Glutamatergic neuron (in vitro differentiated cells): ENCODE data around the gene SLC12A8. TPM values are rescaled to one million over a fixed set of nuclear protein-coding genes. Genes with fewer than 3 reads are reported as not detected.

Experiments used
- DNase-seq: peaks from one replicate; pipeline ENCODE4 v3.0.0; 2022
- H3K27ac Mint-ChIP-seq: one replicate; pipeline ENCODE4 v1.8.0; 2020; ENCODE audit warnings: mild to moderate bottlenecking, mixed read lengths, inconsistent platforms; ENCODE audit not compliant: unreplicated experiment
- H3K27me3 Mint-ChIP-seq: one replicate; pipeline ENCODE4 v1.8.0; 2020; ENCODE audit warnings: mild to moderate bottlenecking, moderate library complexity, mixed read lengths, inconsistent platforms; ENCODE audit not compliant: unreplicated experiment
- H3K36me3 Mint-ChIP-seq: one replicate; pipeline ENCODE4 v1.8.0; 2020; ENCODE audit warnings: mild to moderate bottlenecking, mixed read lengths, inconsistent platforms; ENCODE audit not compliant: unreplicated experiment
- H3K4me1 Mint-ChIP-seq: one replicate; pipeline ENCODE4 v1.8.0; 2020; ENCODE audit warnings: mild to moderate bottlenecking, low read depth, mixed read lengths, inconsistent platforms; ENCODE audit not compliant: unreplicated experiment
- H3K4me3 Mint-ChIP-seq: one replicate; pipeline ENCODE4 v1.8.0; 2020; ENCODE audit warnings: mild to moderate bottlenecking, mixed read lengths, inconsistent platforms; ENCODE audit not compliant: unreplicated experiment
- H3K9me3 Mint-ChIP-seq: one replicate; pipeline ENCODE4 v1.8.0; 2020; ENCODE audit warnings: mild to moderate bottlenecking, moderate library complexity, mixed read lengths, inconsistent platforms; ENCODE audit not compliant: unreplicated experiment
- CTCF ChIP-seq: fragments of 200-600 bp; sonication (generic); IDR thresholded peaks from one replicate; pipeline ENCODE4 v1.5.0; 2021; ENCODE audit not compliant: partially characterized antibody, unreplicated experiment
- total RNA-seq: library from RNA; stranded (reverse); fragmentation: NEBNext Ultra II Directional; extraction: Animal tissue kit (Norgen Biotek cat#: 25700); gene quantifications from one replicate; pipeline ENCODE4 v1.2.1, GENCODE V29; 2021; ENCODE audit not compliant: unreplicated experiment

SLC12A8 gene
- total RNA-seq, 1 donor from 2014 or later: 2.4 TPM

GRCh38 chr3:125257536-125257935 is 45.0 kb upstream of the SLC12A8 start:
- H3K4me3 Mint-ChIP-seq: no peak overlapping the region
- peaks cover 8% of the 10 kb centered on the region for H3K36me3 Mint-ChIP-seq
- peaks cover 5% of the 10 kb centered on the region for H3K9me3 Mint-ChIP-seq
- no peak overlapping the region for H3K27ac Mint-ChIP-seq
- no peak for TF ChIP-seq CTCF
- H3K27me3 Mint-ChIP-seq: no peaks in the 10 kb centered on the region
- DNase-seq: no peak
- peaks cover 4% of the 10 kb centered on the region for H3K4me1 Mint-ChIP-seq

- Mint-ChIP-seq H3K27ac (no peak overlapping the region), H3K9me3 (peaks cover 5% of the 10 kb centered on the region), H3K4me3 (no peak overlapping the region), H3K4me1 (peaks cover 4% of the 10 kb centered on the region), H3K36me3 (peaks cover 8% of the 10 kb centered on the region), H3K27me3 (no peaks in the 10 kb centered on the region)
- no peak for TF ChIP-seq CTCF
- no peak for DNase-seq
Measured at GRCh38 chr3:125256675-125257074, 44.1 kb upstream of the SLC12A8 start.

GRCh38 chr3:125250973-125251372 is 38.4 kb upstream of the SLC12A8 start:
- Mint-ChIP-seq H3K4me1 (no peaks in the 10 kb centered on the region), H3K9me3 (no peaks in the 10 kb centered on the region), H3K27ac (no peak overlapping the region), H3K4me3 (no peak overlapping the region), H3K36me3 (no peaks in the 10 kb centered on the region), H3K27me3 (no peaks in the 10 kb centered on the region)
- DNase-seq: no peak
- no peak for TF ChIP-seq CTCF

- no peak overlapping the region for H3K4me3 Mint-ChIP-seq
- H3K9me3 Mint-ChIP-seq: no peaks in the 10 kb centered on the region
- no peaks in the 10 kb centered on the region for H3K4me1 Mint-ChIP-seq
- no peaks in the 10 kb centered on the region for H3K27me3 Mint-ChIP-seq
- no peaks in the 10 kb centered on the region for H3K36me3 Mint-ChIP-seq
- no peak overlapping the region for H3K27ac Mint-ChIP-seq
- no peak for TF ChIP-seq CTCF
- DNase-seq: no peak
Measured at GRCh38 chr3:125246237-125246636, 33.7 kb upstream of the SLC12A8 start.

- H3K9me3 Mint-ChIP-seq: no peaks in the 10 kb centered on the region
- TF ChIP-seq CTCF: no peak
- no peak overlapping the region for H3K27ac Mint-ChIP-seq
- DNase-seq: no peak
- no peak overlapping the region for H3K4me3 Mint-ChIP-seq
- H3K36me3 Mint-ChIP-seq: no peaks in the 10 kb centered on the region
- H3K27me3 Mint-ChIP-seq: no peaks in the 10 kb centered on the region
- H3K4me1 Mint-ChIP-seq: no peaks in the 10 kb centered on the region
Measured at GRCh38 chr3:125245521-125245920, 33.0 kb upstream of the SLC12A8 start.
